Effector memory CD4-positive, alpha-beta T cell (primary cell): ENCODE data around the gene BST2.
A peak's percentile ranks its signal among the peaks of the same experiment; 100 is the strongest.

Experiments
- DNase-seq, 3 donors: peaks; one replicate each; pipeline ENCODE4 v3.0.0-alpha.2; 2020
- H3K27ac ChIP-seq: 2 replicates; pipeline ENCODE4 v1.7.0; 2013; ENCODE audit warnings: mild to moderate bottlenecking, low read length, moderate library complexity; ENCODE audit not compliant: insufficient read depth, poor library complexity, severe bottlenecking
- H3K27me3 ChIP-seq: replicated peaks from 2 replicates; pipeline ENCODE4 v1.7.0; 2013; ENCODE audit warnings: mild to moderate bottlenecking, low read length; ENCODE audit not compliant: insufficient read depth, control insufficient read depth, poor library complexity, severe bottlenecking
- H3K36me3 ChIP-seq: 2 replicates; pipeline ENCODE4 v1.7.0; 2013; ENCODE audit warnings: mild to moderate bottlenecking, low read length, moderate library complexity; ENCODE audit not compliant: control insufficient read depth, insufficient read depth
- H3K4me1 ChIP-seq: 2 replicates; pipeline ENCODE4 v1.7.0; 2013; ENCODE audit warnings: low read length, mild to moderate bottlenecking; ENCODE audit not compliant: control insufficient read depth, insufficient read depth, poor library complexity, severe bottlenecking
- H3K4me3 ChIP-seq: 2 replicates; pipeline ENCODE4 v1.7.0; 2013; ENCODE audit warnings: low read length, low read depth, mild to moderate bottlenecking; ENCODE audit not compliant: insufficient read depth, poor library complexity, severe bottlenecking
- H3K9me3 ChIP-seq: 2 replicates; pipeline ENCODE4 v1.7.0; 2013; ENCODE audit warnings: mild to moderate bottlenecking, low read length, moderate library complexity; ENCODE audit not compliant: control insufficient read depth

Gene BST2

DNA sequence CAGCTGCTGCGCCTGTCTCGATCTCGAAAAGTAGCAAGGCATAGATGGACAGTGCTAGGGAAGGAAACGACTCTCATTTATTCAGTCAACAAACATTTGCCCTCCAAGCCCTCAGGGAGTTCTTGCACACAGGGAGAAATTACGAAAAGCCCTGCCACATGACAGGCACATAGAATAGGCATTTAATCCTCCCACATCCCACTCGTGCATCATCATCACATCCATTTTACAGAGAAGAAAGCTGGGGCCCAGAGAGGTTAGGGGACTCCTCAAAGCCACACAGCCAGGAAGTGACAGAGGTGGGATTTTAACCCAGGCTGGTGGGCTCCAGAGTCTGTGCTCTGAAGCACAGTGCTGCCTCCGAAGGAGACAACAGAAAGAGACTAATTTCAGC, 31.4 kb upstream of the BST2 start:
- no peaks in the 10 kb centered on the region for H3K4me1 ChIP-seq
- no peaks in the 10 kb centered on the region for H3K36me3 ChIP-seq
- no peak for DNase-seq
- no peaks in the 10 kb centered on the region for H3K27me3 ChIP-seq
- no peak overlapping the region for H3K27ac ChIP-seq
- no peaks in the 10 kb centered on the region for H3K9me3 ChIP-seq
- no peak overlapping the region for H3K4me3 ChIP-seq

DNA sequence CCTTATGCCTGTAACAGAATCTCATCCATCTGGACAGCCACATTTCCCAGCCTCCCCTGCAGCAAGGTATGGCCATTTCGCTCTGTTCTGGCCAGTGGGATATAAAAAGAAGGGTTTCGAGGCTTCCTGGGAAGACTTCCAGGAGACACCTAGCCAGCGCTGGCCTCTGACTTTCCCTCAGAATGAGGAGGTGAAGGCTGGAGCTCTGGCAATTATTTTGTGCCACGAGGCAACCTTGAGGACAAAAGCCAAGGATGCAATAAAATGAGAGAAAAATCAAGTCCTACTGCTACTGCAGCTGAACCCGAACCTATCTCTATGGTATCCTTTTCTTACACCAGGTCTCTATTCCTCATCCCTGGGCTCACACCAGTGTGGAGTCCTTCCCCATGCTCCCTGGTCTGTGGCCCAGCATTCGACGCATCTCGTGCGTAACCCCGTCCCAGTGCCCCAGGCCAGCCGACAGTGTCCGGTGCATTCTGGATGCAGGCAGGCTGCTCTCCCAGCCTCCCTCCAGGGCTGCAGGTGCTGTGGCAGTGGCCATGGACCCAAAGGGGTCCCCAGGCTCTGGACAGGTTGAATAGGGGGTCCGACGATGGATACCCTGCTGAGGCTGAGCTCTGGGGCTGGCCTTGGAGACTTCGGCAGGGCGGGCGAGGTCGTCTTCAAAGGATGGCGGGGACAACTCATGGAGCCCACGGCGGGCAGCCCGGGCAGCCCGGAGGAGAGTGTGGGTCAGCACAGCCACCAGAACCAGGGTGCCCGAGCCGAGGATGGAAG, 30.9 kb upstream of the BST2 start:
- H3K4me3 ChIP-seq = no peak overlapping the region
- DNase-seq = no peak
- no peaks in the 10 kb centered on the region for H3K4me1 ChIP-seq
- no peaks in the 10 kb centered on the region for H3K9me3 ChIP-seq
- H3K36me3 ChIP-seq = no peaks in the 10 kb centered on the region
- H3K27ac ChIP-seq = no peak overlapping the region
- H3K27me3 ChIP-seq = no peaks in the 10 kb centered on the region

DNA sequence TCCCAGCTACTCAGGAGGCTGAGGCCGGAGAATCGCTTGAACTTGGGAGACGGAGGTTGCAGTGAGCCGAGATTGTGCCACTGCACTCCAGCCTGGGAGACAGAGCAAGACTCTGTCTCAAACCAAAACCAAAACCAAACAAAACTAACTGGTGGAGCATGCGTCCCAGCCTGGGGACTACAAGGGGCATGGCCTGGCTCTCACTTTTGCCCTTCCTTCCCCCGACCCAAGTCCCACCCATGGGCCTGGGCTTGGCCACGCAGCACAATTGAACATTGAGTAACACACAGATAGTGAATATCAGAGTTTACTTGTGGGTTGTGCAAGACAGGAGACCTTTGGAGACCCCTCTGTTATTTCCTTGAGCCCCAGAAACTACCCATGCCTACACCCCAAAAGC, 29.8 kb upstream of the BST2 start:
- Histone ChIP-seq H3K27me3 (no peaks in the 10 kb centered on the region), H3K27ac (no peak overlapping the region), H3K36me3 (no peaks in the 10 kb centered on the region), H3K4me3 (no peak overlapping the region), H3K4me1 (no peaks in the 10 kb centered on the region), H3K9me3 (no peaks in the 10 kb centered on the region)
- no peak for DNase-seq

DNA sequence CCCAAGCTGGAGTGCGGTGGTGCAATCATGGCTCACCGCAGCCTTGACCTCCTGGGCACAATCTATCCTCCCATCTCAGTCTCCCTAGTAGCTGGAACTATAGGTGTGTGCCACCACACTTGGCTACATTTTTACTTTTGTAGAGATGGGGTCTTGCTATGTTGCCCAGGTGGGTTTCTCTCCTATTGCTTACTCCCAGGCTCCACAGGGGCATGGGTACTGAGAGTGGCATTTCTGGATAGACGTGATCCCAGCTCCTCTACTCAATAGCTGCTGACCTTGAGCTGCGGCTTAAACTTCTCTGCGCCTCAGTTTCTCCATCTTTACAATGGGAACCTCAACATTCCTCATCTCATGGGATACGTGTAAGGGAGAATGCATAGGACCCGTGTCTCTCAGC, 26.0 kb upstream of the BST2 start:
- H3K9me3 ChIP-seq = no peaks in the 10 kb centered on the region
- DNase-seq = no peak
- no peaks in the 10 kb centered on the region for H3K27me3 ChIP-seq
- no peak overlapping the region for H3K4me3 ChIP-seq
- no peaks in the 10 kb centered on the region for H3K36me3 ChIP-seq
- no peak overlapping the region for H3K27ac ChIP-seq
- H3K4me1 ChIP-seq = no peaks in the 10 kb centered on the region

- Histone ChIP-seq H3K4me3 (no peak overlapping the region), H3K27ac (no peak overlapping the region), H3K27me3 (no peaks in the 10 kb centered on the region), H3K4me1 (no peaks in the 10 kb centered on the region), H3K36me3 (no peaks in the 10 kb centered on the region), H3K9me3 (no peaks in the 10 kb centered on the region)
- no peak for DNase-seq
Observed at GRCh38 chr19:17429641-17430113, 24.2 kb upstream of the BST2 start.

GRCh38 chr19:17424743-17425365, 19.4 kb upstream of the BST2 start:
- no peaks in the 10 kb centered on the region for H3K9me3 ChIP-seq
- no peak for DNase-seq
- H3K27me3 ChIP-seq = no peaks in the 10 kb centered on the region
- no peak overlapping the region for H3K27ac ChIP-seq
- peaks cover 5% of the 10 kb centered on the region for H3K36me3 ChIP-seq
- H3K4me3 ChIP-seq = no peak overlapping the region
- peaks cover 6% of the 10 kb centered on the region for H3K4me1 ChIP-seq

GRCh38 chr19:17423429-17424208, 18.2 kb upstream of the BST2 start:
- Histone ChIP-seq H3K27me3 (no peaks in the 10 kb centered on the region), H3K4me1 (peaks cover 12% of the 10 kb centered on the region), H3K36me3 (peaks cover 5% of the 10 kb centered on the region), H3K4me3 (no peak overlapping the region), H3K9me3 (no peaks in the 10 kb centered on the region), H3K27ac (no peak overlapping the region)
- no peak for DNase-seq

GRCh38 chr19:17421942-17422341, 16.5 kb upstream of the BST2 start:
- peaks cover 12% of the 10 kb centered on the region for H3K4me1 ChIP-seq
- no peak for DNase-seq
- no peaks in the 10 kb centered on the region for H3K27me3 ChIP-seq
- no peak overlapping the region for H3K4me3 ChIP-seq
- H3K9me3 ChIP-seq = no peaks in the 10 kb centered on the region
- H3K36me3 ChIP-seq = peaks cover 5% of the 10 kb centered on the region
- no peak overlapping the region for H3K27ac ChIP-seq

DNA sequence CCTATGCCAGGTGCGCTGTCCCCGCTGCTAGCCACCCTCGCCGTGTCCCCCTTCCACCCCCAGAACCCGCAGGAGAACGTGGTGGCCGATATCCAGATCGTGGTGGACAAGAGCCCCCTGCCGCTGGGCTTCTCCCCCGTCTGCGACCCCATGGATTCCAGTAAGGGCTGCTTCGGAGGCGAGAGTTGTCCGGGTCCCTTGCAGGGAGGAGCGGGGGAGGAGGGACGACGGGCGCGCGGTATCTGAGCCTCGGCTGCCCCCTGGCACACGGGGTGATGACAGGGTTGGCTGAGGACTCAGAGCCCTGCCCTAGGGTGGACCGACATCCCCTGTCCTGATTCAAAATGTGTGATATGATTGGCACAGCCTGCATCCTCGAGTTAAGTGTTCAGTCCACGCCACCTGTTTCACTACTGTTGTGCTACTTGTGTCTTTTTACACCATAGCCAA, 15.1 kb upstream of the BST2 start:
- Histone ChIP-seq H3K4me3 (peak overlapping the region; percentile 77), H3K27ac (no peak overlapping the region), H3K9me3 (no peaks in the 10 kb centered on the region), H3K4me1 (peaks cover 12% of the 10 kb centered on the region), H3K36me3 (peaks cover 5% of the 10 kb centered on the region), H3K27me3 (no peaks in the 10 kb centered on the region)
- DNase-seq = no peak
